ENCODE measurements around the gene CDK14.

DNA sequence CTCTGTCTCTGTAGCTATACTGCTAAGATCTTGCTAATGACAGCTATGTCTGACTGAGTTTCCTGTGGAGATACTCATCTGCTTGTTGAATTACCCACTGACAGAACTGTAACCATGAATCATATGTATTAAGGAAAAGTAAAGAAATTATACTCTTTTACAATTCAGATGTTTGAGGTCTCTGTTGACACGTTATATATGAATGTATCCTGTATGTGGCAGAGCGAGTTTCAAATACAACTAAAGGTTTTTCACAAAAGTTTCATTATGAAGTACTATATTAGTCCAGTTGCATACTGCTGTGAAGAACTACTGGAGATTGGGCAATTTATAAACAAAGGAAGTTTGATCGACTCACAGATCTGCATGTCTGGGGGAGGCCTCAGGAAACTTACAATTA, 232.5 kb downstream of the CDK14 start:
- TF ChIP-seq, protein P1, sequence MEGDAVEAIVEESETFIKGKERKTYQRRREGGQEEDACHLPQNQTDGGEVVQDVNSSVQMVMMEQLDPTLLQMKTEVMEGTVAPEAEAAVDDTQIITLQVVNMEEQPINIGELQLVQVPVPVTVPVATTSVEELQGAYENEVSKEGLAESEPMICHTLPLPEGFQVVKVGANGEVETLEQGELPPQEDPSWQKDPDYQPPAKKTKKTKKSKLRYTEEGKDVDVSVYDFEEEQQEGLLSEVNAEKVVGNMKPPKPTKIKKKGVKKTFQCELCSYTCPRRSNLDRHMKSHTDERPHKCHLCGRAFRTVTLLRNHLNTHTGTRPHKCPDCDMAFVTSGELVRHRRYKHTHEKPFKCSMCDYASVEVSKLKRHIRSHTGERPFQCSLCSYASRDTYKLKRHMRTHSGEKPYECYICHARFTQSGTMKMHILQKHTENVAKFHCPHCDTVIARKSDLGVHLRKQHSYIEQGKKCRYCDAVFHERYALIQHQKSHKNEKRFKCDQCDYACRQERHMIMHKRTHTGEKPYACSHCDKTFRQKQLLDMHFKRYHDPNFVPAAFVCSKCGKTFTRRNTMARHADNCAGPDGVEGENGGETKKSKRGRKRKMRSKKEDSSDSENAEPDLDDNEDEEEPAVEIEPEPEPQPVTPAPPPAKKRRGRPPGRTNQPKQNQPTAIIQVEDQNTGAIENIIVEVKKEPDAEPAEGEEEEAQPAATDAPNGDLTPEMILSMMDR (IDR thresholded peaks at IDR 0.05; ENCODE audit: low read depth, low read length), result no peak
- TF ChIP-seq EZH2phosphoT487 (IDR thresholded peaks at IDR 0.05; ENCODE audit: low read depth), result no peak

Data from OCI-LY3 (cell line).